Measurements from ENCODE around the gene ILK.

The ILK gene

GRCh38 chr11:6604790-6605189, 1.2 kb downstream of the ILK start:
- H3K4me1 ChIP-seq (ENCODE audit: insufficient read depth, low read length), result peaks cover 44% of the 10 kb centered on the region

GRCh38 chr11:6606471-6607189, 3.1 kb downstream of the ILK start:
- no peaks in the 10 kb centered on the region for H3K9me3 ChIP-seq (ENCODE audit: low read length)
- H3K4me1 ChIP-seq (ENCODE audit: insufficient read depth, low read length), result peaks cover 51% of the 10 kb centered on the region
- H2AFZ ChIP-seq (ENCODE audit: low read depth, low read length), result no peak overlapping the region

More at GRCh38 chr11:6604790-6605189, 1.2 kb downstream of the ILK start:
- peaks cover 45% of the 10 kb centered on the region for H3K36me3 ChIP-seq (ENCODE audit: insufficient read depth, low read length)
- no peaks in the 10 kb centered on the region for H3K9me3 ChIP-seq (ENCODE audit: low read length)
- peak overlapping the region; percentile 92 for H3K4me3 ChIP-seq (ENCODE audit: low read length)
- H3K27me3 ChIP-seq (ENCODE audit: insufficient read depth, low read length), result no peaks in the 10 kb centered on the region
- no peak overlapping the region for H2AFZ ChIP-seq (ENCODE audit: low read depth, low read length)

GRCh38 chr11:6607190-6607795, 3.7 kb downstream of the ILK start:
- Histone ChIP-seq H3K36me3 (ENCODE audit: insufficient read depth, low read length) (peaks cover 41% of the 10 kb centered on the region), H3K4me1 (ENCODE audit: insufficient read depth, low read length) (peaks cover 45% of the 10 kb centered on the region), H2AFZ (ENCODE audit: low read depth, low read length) (no peak overlapping the region), H3K27me3 (ENCODE audit: insufficient read depth, low read length) (no peaks in the 10 kb centered on the region), H3K9me3 (ENCODE audit: low read length) (no peaks in the 10 kb centered on the region), H3K4me3 (ENCODE audit: low read length) (no peak overlapping the region)

More at GRCh38 chr11:6606471-6607189, 3.1 kb downstream of the ILK start:
- peaks cover 44% of the 10 kb centered on the region for H3K36me3 ChIP-seq (ENCODE audit: insufficient read depth, low read length)
- no peaks in the 10 kb centered on the region for H3K27me3 ChIP-seq (ENCODE audit: insufficient read depth, low read length)
- peak overlapping the region; percentile 11 for H3K4me3 ChIP-seq (ENCODE audit: low read length)

- Histone ChIP-seq H3K4me3 (ENCODE audit: low read length) (no peak overlapping the region), H3K9me3 (ENCODE audit: low read length) (no peaks in the 10 kb centered on the region), H3K36me3 (ENCODE audit: insufficient read depth, low read length) (peaks cover 41% of the 10 kb centered on the region), H2AFZ (ENCODE audit: low read depth, low read length) (no peak overlapping the region), H3K4me1 (ENCODE audit: insufficient read depth, low read length) (peaks cover 47% of the 10 kb centered on the region), H3K27me3 (ENCODE audit: insufficient read depth, low read length) (no peaks in the 10 kb centered on the region)
Observed at GRCh38 chr11:6608011-6608410, 4.4 kb downstream of the ILK start.

- H2AFZ ChIP-seq (ENCODE audit: low read depth, low read length), result no peak overlapping the region
- peaks cover 41% of the 10 kb centered on the region for H3K36me3 ChIP-seq (ENCODE audit: insufficient read depth, low read length)
- H3K4me1 ChIP-seq (ENCODE audit: insufficient read depth, low read length), result peaks cover 49% of the 10 kb centered on the region
- no peaks in the 10 kb centered on the region for H3K27me3 ChIP-seq (ENCODE audit: insufficient read depth, low read length)
- H3K9me3 ChIP-seq (ENCODE audit: low read length), result no peaks in the 10 kb centered on the region
- H3K4me3 ChIP-seq (ENCODE audit: low read length), result no peak overlapping the region
Observed at GRCh38 chr11:6608726-6609501, 5.3 kb downstream of the ILK start.

GRCh38 chr11:6609502-6610015, 6.0 kb downstream of the ILK start:
- Histone ChIP-seq H3K36me3 (ENCODE audit: insufficient read depth, low read length) (peaks cover 41% of the 10 kb centered on the region), H3K4me1 (ENCODE audit: insufficient read depth, low read length) (peaks cover 47% of the 10 kb centered on the region), H3K9me3 (ENCODE audit: low read length) (no peaks in the 10 kb centered on the region), H3K4me3 (ENCODE audit: low read length) (no peak overlapping the region), H3K27me3 (ENCODE audit: insufficient read depth, low read length) (no peaks in the 10 kb centered on the region), H2AFZ (ENCODE audit: low read depth, low read length) (no peak overlapping the region)

GRCh38 chr11:6610591-6610990, 7.0 kb downstream of the ILK start:
- Histone ChIP-seq H2AFZ (ENCODE audit: low read depth, low read length) (no peak overlapping the region), H3K27me3 (ENCODE audit: insufficient read depth, low read length) (no peaks in the 10 kb centered on the region), H3K36me3 (ENCODE audit: insufficient read depth, low read length) (peaks cover 46% of the 10 kb centered on the region), H3K4me1 (ENCODE audit: insufficient read depth, low read length) (peaks cover 37% of the 10 kb centered on the region), H3K9me3 (ENCODE audit: low read length) (no peaks in the 10 kb centered on the region), H3K4me3 (ENCODE audit: low read length) (no peak overlapping the region)

- Histone ChIP-seq H3K4me1 (ENCODE audit: insufficient read depth, low read length) (peaks cover 32% of the 10 kb centered on the region), H2AFZ (ENCODE audit: low read depth, low read length) (no peak overlapping the region), H3K27me3 (ENCODE audit: insufficient read depth, low read length) (no peaks in the 10 kb centered on the region), H3K9me3 (ENCODE audit: low read length) (no peaks in the 10 kb centered on the region), H3K4me3 (ENCODE audit: low read length) (peak overlapping the region; percentile 71), H3K36me3 (ENCODE audit: insufficient read depth, low read length) (peaks cover 46% of the 10 kb centered on the region)
Observed at GRCh38 chr11:6611092-6611962, 7.8 kb downstream of the ILK start.

- H3K9me3 ChIP-seq (ENCODE audit: low read length), result no peaks in the 10 kb centered on the region
- H2AFZ ChIP-seq (ENCODE audit: low read depth, low read length), result no peak overlapping the region
- H3K4me3 ChIP-seq (ENCODE audit: low read length), result peak overlapping the region; percentile 71
- peaks cover 27% of the 10 kb centered on the region for H3K4me1 ChIP-seq (ENCODE audit: insufficient read depth, low read length)
- peaks cover 49% of the 10 kb centered on the region for H3K36me3 ChIP-seq (ENCODE audit: insufficient read depth, low read length)
- no peaks in the 10 kb centered on the region for H3K27me3 ChIP-seq (ENCODE audit: insufficient read depth, low read length)
Observed at GRCh38 chr11:6611963-6612212, 8.3 kb downstream of the ILK start.

GRCh38 chr11:6612213-6613041, 8.9 kb downstream of the ILK start, which contains the start of gene TAF10:
Gene TAF10 (minus strand): TSS chr11:6612216. CDS start chr11:6612189, 27 bp downstream.
- no peak within 1 kb of the TSS for H2AFZ ChIP-seq (ENCODE audit: low read depth, low read length)
- peak within 1 kb of the TSS; percentile 71 for H3K4me3 ChIP-seq (ENCODE audit: low read length)
- H3K27me3 ChIP-seq (ENCODE audit: insufficient read depth, low read length), result no peaks in the 10 kb centered on the region
- H3K4me1 ChIP-seq (ENCODE audit: insufficient read depth, low read length), result peaks cover 22% of the 10 kb centered on the region
- peaks cover 50% of the 10 kb centered on the region for H3K36me3 ChIP-seq (ENCODE audit: insufficient read depth, low read length)
- no peaks in the 10 kb centered on the region for H3K9me3 ChIP-seq (ENCODE audit: low read length)

GRCh38 chr11:6613496-6613895, 9.9 kb downstream of the ILK start:
- H3K27me3 ChIP-seq (ENCODE audit: insufficient read depth, low read length), result no peaks in the 10 kb centered on the region
- H3K9me3 ChIP-seq (ENCODE audit: low read length), result no peaks in the 10 kb centered on the region
- no peak overlapping the region for H3K4me3 ChIP-seq (ENCODE audit: low read length)
- H3K4me1 ChIP-seq (ENCODE audit: insufficient read depth, low read length), result peaks cover 22% of the 10 kb centered on the region
- peaks cover 39% of the 10 kb centered on the region for H3K36me3 ChIP-seq (ENCODE audit: insufficient read depth, low read length)
- H2AFZ ChIP-seq (ENCODE audit: low read depth, low read length), result no peak overlapping the region

- no peaks in the 10 kb centered on the region for H3K9me3 ChIP-seq (ENCODE audit: low read length)
- H3K27me3 ChIP-seq (ENCODE audit: insufficient read depth, low read length), result no peaks in the 10 kb centered on the region
- peaks cover 27% of the 10 kb centered on the region for H3K4me1 ChIP-seq (ENCODE audit: insufficient read depth, low read length)
- H3K4me3 ChIP-seq (ENCODE audit: low read length), result no peak overlapping the region
- H2AFZ ChIP-seq (ENCODE audit: low read depth, low read length), result no peak overlapping the region
- H3K36me3 ChIP-seq (ENCODE audit: insufficient read depth, low read length), result peaks cover 30% of the 10 kb centered on the region
Observed at GRCh38 chr11:6614446-6614845, 10.9 kb downstream of the ILK start.
